ENCODE data around the gene EXOC3.

EXOC3 gene

DNA sequence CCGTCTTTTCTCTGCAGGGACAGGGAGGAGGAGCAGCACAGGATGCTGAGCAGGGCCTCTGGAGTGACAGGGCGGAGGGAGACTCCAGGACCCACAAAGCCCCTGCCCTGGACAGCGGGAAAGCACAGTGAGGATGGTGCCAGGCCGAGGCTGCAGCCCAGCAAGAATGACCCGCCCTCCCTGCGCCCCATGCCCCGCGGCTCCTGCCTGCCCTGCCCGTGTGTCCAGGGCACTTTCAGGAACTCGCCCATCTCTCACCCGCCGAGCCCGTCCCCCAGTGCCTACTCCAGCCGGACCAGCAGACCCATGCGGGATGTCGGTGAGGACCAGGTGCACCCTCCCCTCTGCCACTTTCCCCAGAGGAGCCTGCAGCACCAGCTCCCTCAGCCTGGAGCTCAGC lies 9.1 kb upstream of the EXOC3 start:
- DNase-seq (ENCODE audit: low spot score) = no peak
- TF ChIP-seq, protein P1, sequence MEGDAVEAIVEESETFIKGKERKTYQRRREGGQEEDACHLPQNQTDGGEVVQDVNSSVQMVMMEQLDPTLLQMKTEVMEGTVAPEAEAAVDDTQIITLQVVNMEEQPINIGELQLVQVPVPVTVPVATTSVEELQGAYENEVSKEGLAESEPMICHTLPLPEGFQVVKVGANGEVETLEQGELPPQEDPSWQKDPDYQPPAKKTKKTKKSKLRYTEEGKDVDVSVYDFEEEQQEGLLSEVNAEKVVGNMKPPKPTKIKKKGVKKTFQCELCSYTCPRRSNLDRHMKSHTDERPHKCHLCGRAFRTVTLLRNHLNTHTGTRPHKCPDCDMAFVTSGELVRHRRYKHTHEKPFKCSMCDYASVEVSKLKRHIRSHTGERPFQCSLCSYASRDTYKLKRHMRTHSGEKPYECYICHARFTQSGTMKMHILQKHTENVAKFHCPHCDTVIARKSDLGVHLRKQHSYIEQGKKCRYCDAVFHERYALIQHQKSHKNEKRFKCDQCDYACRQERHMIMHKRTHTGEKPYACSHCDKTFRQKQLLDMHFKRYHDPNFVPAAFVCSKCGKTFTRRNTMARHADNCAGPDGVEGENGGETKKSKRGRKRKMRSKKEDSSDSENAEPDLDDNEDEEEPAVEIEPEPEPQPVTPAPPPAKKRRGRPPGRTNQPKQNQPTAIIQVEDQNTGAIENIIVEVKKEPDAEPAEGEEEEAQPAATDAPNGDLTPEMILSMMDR (IDR thresholded peaks at IDR 0.05; ENCODE audit: extremely low read depth, missing control alignments) = no peak

DNA sequence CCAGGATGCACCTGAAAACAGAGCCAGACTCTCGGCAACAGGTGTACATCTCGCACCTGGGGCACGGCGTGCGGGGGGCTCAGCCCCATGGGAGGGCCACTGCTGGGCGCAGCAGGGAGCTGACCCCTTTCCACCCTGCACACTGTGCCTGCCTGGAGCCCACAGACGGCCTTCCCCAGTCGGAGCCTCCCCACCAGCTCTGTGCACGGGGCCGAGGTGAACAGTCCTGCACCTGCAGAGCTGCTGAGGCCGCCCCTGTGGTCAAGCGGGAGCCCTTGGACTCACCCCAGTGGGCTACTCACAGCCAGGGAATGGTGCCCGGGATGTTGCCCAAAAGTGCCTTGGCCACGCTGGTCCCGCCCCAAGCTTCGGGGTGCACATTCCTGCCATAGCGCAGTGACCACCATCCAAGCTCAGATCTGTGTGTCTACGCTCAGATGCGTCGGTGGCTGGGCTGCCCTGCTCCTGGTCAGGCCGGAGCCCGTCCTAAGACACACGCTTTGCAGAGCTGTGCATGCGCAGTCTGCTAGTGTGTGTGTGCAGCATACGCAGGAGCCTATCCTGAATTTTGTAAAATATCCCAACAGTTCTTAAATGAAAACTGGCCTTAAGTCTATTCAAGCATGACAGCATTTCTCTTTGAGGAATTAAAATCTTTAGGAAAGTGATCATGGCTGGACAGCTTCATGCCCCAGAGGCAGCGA lies 8.4 kb upstream of the EXOC3 start:
- DNase-seq (ENCODE audit: low spot score) = no peak
- TF ChIP-seq, protein P1 (IDR thresholded peaks at IDR 0.05; ENCODE audit: extremely low read depth, missing control alignments) = no peak

DNA sequence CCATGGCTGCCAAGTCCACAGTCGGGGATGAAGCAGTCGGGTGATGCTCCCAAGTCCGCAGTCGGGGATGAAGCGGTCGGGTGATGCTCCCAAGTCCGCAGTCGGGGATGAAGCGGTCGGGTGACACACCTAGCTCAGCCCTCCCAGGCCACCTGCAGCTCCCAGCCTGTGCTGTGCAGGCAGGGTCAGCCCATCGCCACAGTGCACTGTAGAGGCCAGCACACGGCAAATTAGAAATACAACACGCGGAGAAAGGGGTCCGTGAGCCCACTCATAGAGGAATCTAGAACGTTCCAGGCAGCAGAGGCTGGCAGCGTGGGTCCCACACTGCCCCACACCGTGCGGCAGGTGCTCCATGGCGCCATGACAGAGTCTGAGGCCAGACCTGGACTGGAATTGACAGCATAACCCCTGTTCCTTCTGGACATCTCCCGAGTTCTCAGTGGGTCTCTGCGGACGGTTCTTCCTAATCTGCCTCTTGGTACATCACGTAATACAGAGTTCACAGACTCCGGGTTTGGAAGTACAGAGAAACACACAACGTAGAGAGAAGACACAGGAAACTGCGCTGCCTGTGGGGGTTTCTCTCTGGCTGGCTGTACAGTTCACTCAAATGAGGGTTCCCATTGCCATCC lies 7.7 kb upstream of the EXOC3 start:
- TF ChIP-seq, protein P1 (IDR thresholded peaks at IDR 0.05; ENCODE audit: extremely low read depth, missing control alignments) = no peak
- DNase-seq (ENCODE audit: low spot score) = no peak

DNA sequence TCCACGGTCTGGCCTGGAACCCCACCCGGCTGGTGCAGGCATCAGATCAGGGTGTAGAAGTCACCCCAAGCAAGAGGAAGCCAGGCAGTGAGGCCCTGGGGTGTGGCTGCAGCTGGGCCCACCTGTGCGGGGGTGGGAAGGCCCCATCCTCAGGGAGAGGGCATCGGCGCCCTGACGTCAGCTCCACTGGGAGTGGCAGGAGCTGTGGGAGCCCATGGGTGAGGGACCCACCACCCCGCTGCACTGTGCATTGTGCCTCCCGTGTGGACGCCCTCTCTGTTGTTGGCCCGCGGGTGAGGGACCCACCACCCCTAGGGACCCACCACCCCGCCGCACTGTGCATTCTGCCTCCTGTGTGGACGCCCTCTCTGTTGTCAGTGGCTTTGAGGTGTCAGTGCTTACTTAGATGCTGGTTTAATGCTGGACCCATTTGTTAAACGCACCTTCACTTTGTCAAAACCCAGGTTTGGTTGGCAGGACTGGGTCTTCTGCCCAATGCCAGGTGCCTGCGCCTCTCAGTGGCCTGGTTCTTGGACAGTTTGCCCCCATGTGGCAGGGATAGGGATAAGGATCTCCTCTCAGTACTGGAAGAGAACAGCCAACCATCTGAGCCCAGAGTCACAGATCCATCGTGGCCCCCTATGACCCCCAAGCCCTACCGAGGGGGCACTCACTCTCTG lies 6.9 kb upstream of the EXOC3 start:
- no peak for DNase-seq (ENCODE audit: low spot score)
- TF ChIP-seq, protein P1 (IDR thresholded peaks at IDR 0.05; ENCODE audit: extremely low read depth, missing control alignments) = no peak

DNA sequence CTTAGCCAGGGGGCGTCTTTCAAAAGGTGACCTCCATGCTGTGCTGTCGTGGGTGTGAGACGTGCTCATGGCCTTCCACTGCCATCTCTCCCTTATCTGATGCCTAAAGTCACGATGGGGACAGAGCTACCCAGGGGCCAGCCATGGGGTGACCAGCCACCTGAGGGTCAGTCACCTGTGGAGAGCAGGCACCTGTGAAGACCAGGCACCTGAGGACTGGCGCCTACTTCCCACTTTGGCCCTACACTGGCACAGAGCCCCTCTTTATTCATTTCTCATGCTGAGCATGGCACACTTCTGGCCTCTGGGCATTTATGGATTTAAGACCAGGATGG lies 6.4 kb upstream of the EXOC3 start:
- no peak for DNase-seq (ENCODE audit: low spot score)
- TF ChIP-seq, protein P1 (IDR thresholded peaks at IDR 0.05; ENCODE audit: extremely low read depth, missing control alignments) = no peak

DNA sequence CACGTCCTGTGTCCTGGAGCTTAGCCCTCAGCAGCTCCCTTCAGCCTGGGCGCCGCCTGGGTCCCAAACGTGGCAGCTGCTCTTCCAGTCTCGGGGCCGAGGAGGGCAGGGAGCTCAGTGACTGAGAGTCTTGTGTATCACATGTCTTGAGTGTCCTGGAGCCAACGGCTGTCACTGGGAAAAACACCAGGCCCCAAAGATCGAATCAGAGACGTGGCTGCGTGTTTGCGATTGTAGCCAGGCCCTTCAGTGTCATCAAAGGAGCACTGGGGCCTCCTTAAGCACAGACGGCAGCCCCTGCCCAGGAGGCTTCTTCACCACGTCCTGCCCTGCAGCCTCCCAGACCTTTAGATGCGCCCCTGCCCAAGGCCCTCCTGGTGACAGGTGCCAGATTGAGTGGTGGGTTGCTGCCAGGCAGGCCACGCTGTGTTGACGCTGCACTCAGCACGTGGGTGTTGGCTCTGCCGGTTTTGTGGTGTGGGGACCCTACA lies 5.7 kb upstream of the EXOC3 start:
- TF ChIP-seq, protein P1 (IDR thresholded peaks at IDR 0.05; ENCODE audit: extremely low read depth, missing control alignments) = no peak
- DNase-seq (ENCODE audit: low spot score) = no peak

DNA sequence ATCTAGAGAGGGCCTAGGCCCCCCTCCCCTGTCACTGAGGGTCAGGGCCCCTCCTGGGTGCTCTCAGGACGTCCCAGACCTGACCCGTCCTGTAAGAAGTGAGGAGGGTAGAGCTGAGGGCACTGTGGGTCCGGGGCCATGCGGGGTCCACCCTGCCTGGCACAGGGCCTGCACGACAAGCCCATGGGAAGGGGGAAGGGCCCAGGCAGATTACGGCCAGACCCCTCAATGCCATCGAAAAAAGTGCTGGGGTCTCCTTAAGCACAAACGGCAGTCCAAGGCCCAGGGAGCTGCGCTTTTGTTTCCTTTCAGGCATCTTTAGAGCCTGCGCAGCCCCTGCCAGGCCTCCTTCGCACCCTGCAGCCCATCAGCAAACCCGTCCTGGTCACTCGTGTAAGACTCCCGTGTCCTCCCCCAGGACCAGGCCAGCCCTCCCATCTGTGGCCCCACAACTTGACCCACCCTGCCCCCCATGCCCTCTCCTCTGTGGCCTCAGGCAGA lies 4.4 kb upstream of the EXOC3 start:
- TF ChIP-seq, protein P1 (IDR thresholded peaks at IDR 0.05; ENCODE audit: extremely low read depth, missing control alignments) = no peak
- no peak for DNase-seq (ENCODE audit: low spot score)
